Inferior parietal cortex (tissue), 1 donor: Measurements from ENCODE around the gene WNT4.

Source experiments
- DNase-seq: peaks from one replicate; pipeline ENCODE4 v3.0.0-alpha.2; 2016; ENCODE audit errors: extremely low spot score

Gene WNT4

GRCh38 chr1:22143065-22144033 lies at the start of gene WNT4:
TSS of gene WNT4 (minus strand) at chr1:22143097. CDS start at chr1:22142922, 175 bp downstream.
- DNase-seq = no peak

- DNase-seq = no peak
Observed at GRCh38 chr1:22190731-22191130, 47.8 kb upstream of the WNT4 start.

GRCh38 chr1:22190251-22190650 lies 47.4 kb upstream of the WNT4 start:
- no peak for DNase-seq

GRCh38 chr1:22189619-22190018 lies 46.7 kb upstream of the WNT4 start:
- DNase-seq = no peak

- no peak for DNase-seq
Observed at GRCh38 chr1:22188914-22189313, 46.0 kb upstream of the WNT4 start.

GRCh38 chr1:22188436-22188835 lies 45.5 kb upstream of the WNT4 start:
- no peak for DNase-seq

- DNase-seq = no peak
Observed at GRCh38 chr1:22186311-22186710, 43.4 kb upstream of the WNT4 start.

- DNase-seq = no peak
Observed at GRCh38 chr1:22184892-22185612, 42.2 kb upstream of the WNT4 start.

- no peak for DNase-seq
Observed at GRCh38 chr1:22184454-22184853, 41.6 kb upstream of the WNT4 start.

- no peak for DNase-seq
Observed at GRCh38 chr1:22182715-22183114, 39.8 kb upstream of the WNT4 start.

GRCh38 chr1:22179197-22179803 lies 36.4 kb upstream of the WNT4 start:
- DNase-seq = no peak

- no peak for DNase-seq
Observed at GRCh38 chr1:22177354-22178003, 34.6 kb upstream of the WNT4 start.

- no peak for DNase-seq
Observed at GRCh38 chr1:22176258-22176657, 33.4 kb upstream of the WNT4 start.

GRCh38 chr1:22174446-22175220 lies 31.7 kb upstream of the WNT4 start:
- DNase-seq = no peak

- no peak for DNase-seq
Observed at GRCh38 chr1:22171951-22172715, 29.2 kb upstream of the WNT4 start.

- DNase-seq = no peak
Observed at GRCh38 chr1:22169816-22170215, 26.9 kb upstream of the WNT4 start.

GRCh38 chr1:22168412-22168973 lies 25.6 kb upstream of the WNT4 start:
- DNase-seq = no peak

GRCh38 chr1:22166439-22166838 lies 23.5 kb upstream of the WNT4 start:
- DNase-seq = no peak

- DNase-seq = no peak
Observed at GRCh38 chr1:22164841-22165808, 22.2 kb upstream of the WNT4 start.
